ENCODE results near the gene PTPN12.

- TF ChIP-seq CTCF (IDR thresholded peaks at IDR 0.05), result no peak
- TF ChIP-seq POLR2A (IDR thresholded peaks at IDR 0.05), result no peak
These were observed 118.9 kb downstream of the PTPN12 start for GRCh38 chr7:77655836-77656455.
